ENCODE results near the gene RBM10. TPM values are rescaled to one million over a fixed set of nuclear protein-coding genes. Genes with fewer than 3 reads are reported as not detected.

RBM10 gene
- total RNA-seq, 4 donors from 2014 or later: 24.3 to 27.0 (median 25.4) TPM

GRCh38 chrX:47233333-47234113 lies 88.5 kb downstream of the RBM10 start:
- peak; percentile 85 for DNase-seq (ENCODE audit: low spot score)

GRCh38 chrX:47234583-47234982 lies 89.6 kb downstream of the RBM10 start:
- DNase-seq (ENCODE audit: low spot score): no peak
- no peak for TF ChIP-seq CTCF (IDR thresholded peaks at IDR 0.05)

More at GRCh38 chrX:47233333-47234113, 88.5 kb downstream of the RBM10 start:
- no peak for TF ChIP-seq CTCF (IDR thresholded peaks at IDR 0.05)
- ATAC-seq (ENCODE audit: low FRiP score): peak; percentile 96

GRCh38 chrX:47235691-47236103 lies 90.7 kb downstream of the RBM10 start:
- no peak for DNase-seq (ENCODE audit: low spot score)
- TF ChIP-seq CTCF (IDR thresholded peaks at IDR 0.05): no peak
- no peak for ATAC-seq (ENCODE audit: low FRiP score)

More at GRCh38 chrX:47234583-47234982, 89.6 kb downstream of the RBM10 start:
- ATAC-seq (ENCODE audit: low FRiP score): no peak

Small RNA genes lying within 50 kb of the gene (small RNA-seq; reads per million reads assigned to genes)
- not detected for gene RNU12-2P

Other genes starting within 250 kb of the RBM10 start
- gene JADE3, start 232.8 kb upstream of the RBM10 start, total RNA-seq: 1 to 10 TPM; 3.9 to 6.6 (median 5.4) TPM
- gene RGN, start 66.8 kb upstream of the RBM10 start, total RNA-seq: 1 to 10 TPM; 1.4 to 4.0 (median 2.9) TPM
- 10 to 100 TPM; 37.7 to 63.2 (median 41.6) TPM for gene NDUFB11, start 519 bp upstream of the RBM10 start, total RNA-seq
- 100 to 1,000 TPM; 132 to 158 (median 148) TPM for gene UBA1, start 48.6 kb downstream of the RBM10 start, total RNA-seq
- 100 to 1,000 TPM in 3 of 4 donors, 10 to 100 TPM in 1; 72.4 to 120 (median 102) TPM for gene CDK16, start 73.5 kb downstream of the RBM10 start, total RNA-seq
- gene USP11, start 87.8 kb downstream of the RBM10 start, total RNA-seq: 10 to 100 TPM; 27.6 to 41.3 (median 32.3) TPM
- gene ZNF157, start 225.4 kb downstream of the RBM10 start, total RNA-seq: under 1 TPM in 2 of 4 donors, not detected in 2; 0.19 to 0.44 TPM

Data from omental fat pad (tissue), 4 donors.